Measurements from ENCODE around the gene DEFB132. TPM values are rescaled to one million over a fixed set of nuclear protein-coding genes. Genes with fewer than 3 reads are reported as not detected.

DEFB132 gene
- polyA plus RNA-seq, 4 donors, result 0.10 TPM; not detected in 3

GRCh38 chr20:259981-260380 is 2.5 kb downstream of the DEFB132 start:
- no peak for DNase-seq (ENCODE audit: low read depth in 4 of 4, low spot score in 2 of 4)

- no peak for DNase-seq (ENCODE audit: low read depth in 4 of 4, low spot score in 2 of 4)
Measured at GRCh38 chr20:263701-264100, 6.2 kb downstream of the DEFB132 start.

GRCh38 chr20:266596-267562 is 9.4 kb downstream of the DEFB132 start:
- peak in 3 of 4 donors; percentile 53 to 73 (median 72) for DNase-seq (ENCODE audit: low read depth in 4 of 4, low spot score in 2 of 4)

DNA sequence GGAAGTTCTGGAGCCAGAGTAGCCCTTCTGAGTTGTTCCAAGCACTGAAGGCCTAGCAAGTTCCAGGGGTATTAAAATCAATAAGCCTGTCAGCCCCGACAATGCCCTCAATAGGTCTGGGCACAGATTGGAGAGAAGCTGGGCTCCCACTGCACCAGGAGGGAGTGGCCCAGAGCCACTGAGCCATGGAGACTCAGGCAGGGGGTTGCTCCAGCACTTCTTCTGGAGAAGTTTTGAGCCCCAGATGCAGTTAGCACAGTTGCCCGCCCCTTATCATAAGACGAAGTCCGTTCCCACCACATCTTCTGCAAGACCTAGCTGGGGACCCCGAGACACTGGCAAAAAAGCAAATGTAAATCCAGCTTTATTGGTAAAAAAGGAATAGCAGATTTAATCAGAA is 13.0 kb downstream of the DEFB132 start:
- DNase-seq (ENCODE audit: low read depth in 4 of 4, low spot score in 2 of 4), result no peak

- DNase-seq (ENCODE audit: low read depth in 4 of 4, low spot score in 2 of 4), result no peak
Measured at GRCh38 chr20:271069-271468, 13.5 kb downstream of the DEFB132 start.

DNA sequence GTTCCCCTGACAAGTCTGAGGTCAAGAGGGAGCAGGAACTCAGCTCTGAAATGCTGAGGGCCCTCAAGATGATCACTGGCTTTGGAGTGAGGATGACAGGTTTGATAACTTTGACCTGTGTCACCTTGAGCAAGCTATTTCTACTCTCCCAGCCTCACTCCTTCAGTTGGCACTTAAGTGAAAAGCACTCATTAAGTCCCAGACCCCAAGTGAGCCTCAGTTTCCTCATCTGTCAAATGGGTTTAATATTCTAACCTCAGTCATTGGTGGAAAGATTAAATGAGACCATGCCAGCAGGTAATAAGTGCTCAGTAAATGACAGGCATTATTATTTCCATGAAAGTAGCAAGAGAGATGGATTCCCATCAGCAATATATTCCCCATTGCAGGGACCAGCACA is 14.0 kb downstream of the DEFB132 start:
- no peak for DNase-seq (ENCODE audit: low read depth in 4 of 4, low spot score in 2 of 4)

DNA sequence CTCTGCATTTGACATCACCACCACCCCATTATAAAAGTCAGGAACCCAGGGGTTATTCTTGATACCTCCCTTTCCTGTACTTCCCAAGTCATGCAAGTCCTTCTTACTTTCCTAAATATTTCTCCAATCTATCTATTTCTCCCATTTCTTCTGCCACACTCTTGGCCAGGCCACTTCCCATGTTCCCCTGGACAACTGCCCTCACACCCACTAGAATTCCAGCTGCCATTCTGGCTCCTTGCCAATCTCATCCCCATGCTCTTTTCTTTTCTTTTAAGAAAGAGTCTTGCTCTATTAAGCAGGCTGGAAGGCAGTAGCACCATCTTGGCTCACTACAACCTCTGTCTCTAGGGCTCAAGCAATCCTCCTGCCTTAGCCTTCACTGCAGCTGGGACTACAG is 15.2 kb downstream of the DEFB132 start:
- DNase-seq (ENCODE audit: low read depth in 4 of 4, low spot score in 2 of 4), result no peak

- DNase-seq (ENCODE audit: low read depth in 4 of 4, low spot score in 2 of 4), result no peak
Measured at GRCh38 chr20:273884-274283, 16.4 kb downstream of the DEFB132 start.

GRCh38 chr20:275791-276190 is 18.3 kb downstream of the DEFB132 start:
- no peak for DNase-seq (ENCODE audit: low read depth in 4 of 4, low spot score in 2 of 4)

DNA sequence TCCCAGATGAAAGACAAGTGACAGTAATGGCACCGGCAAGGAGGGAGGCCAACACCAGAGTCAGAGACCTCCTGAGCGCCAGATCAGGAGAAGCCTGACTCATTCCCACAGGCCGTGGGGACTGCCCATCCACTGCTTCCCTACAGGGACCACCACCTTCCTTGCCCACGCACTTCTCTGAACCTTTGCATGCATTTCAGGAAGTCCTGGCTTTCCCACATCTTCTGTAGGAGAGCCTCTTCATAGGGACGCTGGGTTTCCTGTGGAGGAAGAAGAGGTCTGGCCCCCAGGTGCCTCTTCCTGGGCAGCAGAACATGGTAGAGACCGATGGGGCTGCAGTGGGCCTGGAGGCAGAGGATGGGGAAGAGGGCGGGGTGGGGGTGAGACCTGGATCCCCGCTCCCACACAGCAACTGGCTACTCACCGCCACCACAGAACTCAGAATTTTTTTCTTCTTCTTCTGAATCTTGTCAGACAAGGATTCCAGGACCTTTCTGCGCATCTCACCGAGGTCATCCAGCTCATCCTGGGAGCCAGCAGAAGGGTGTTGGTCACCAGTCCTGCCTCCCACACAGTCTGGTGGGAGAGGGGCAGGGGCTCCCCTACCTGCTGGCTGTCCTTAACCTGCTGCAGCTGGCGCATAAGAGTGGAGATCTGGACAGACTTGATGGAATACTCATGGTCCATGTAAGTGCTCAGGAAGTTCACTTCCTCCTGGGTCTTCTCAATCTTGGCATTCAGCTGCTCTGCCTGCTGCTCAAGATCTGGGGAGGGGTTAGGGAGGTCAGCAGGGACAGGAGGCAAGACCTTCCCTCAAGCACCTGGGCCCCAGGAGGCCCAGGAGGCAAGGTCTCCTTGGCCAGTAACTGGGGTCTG is 19.3 kb downstream of the DEFB132 start:
- DNase-seq (ENCODE audit: low read depth in 4 of 4, low spot score in 2 of 4), result no peak

GRCh38 chr20:277496-277781 is 19.9 kb downstream of the DEFB132 start:
- no peak for DNase-seq (ENCODE audit: low read depth in 4 of 4, low spot score in 2 of 4)

DNA sequence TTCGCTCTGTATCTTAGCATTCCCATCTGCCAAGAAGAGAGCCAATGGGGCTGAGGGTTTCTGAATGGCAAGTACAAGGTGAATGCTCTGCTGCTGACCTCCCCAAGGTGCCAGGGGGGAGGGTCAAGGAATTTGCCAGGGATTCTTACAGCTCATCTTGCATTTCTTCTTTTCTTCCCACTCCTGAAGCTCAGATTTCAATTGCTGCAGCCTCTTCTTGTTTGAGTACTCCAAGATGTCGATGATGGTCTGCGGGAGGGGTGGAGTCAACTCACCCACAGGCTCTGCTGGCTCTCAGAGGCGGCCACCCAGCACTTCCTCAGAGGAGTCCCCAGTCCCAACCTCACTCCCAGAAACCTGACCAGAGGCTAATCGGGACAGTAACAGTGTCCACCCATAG is 20.7 kb downstream of the DEFB132 start:
- DNase-seq (ENCODE audit: low read depth in 4 of 4, low spot score in 2 of 4), result no peak

DNA sequence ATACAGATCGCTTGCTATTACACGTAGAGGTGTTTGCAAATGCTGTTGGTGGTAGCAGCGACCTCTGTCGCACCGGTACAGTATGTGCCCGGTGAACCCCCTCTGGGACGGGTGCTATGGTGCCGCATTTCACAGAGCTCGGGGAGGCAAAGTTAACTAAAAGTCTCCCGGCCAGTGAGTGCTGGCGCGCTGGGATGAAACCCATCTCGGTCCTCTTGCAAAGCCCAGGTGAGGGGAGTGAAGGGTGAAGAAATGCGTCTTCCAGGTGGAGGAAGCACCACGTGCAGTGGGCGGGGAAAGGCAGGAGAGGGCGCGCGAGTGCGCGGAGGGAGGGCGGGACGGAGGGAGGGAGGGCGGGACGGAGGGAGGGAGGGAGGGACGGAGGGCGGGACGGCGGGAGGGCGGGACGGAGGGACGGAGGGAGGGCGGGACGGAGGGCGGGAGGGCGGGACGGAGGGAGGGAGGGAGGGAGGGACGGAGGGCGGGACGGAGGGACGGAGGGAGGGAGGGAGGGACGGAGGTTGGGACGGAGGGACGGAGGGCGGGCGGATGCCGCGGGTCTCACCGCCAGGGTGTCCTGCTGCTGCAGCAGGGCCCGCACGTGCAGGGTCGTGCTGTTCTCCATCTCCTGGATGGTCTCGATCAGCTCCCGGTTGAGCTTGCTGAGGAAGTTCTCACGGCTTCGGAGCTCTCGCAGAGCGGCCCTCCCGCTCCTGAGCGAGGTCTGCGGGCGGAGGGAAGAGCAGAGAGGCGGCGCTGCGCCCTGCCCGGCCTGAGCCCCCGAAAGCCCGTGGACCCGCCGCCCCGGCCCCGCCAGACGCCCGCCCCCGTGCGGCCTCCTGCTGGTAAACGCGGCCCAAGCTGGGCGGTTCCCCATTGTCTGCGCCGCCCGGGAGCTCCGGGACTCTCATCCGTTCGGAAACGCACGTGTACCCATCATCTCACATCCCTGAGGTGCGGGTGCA is 21.4 kb downstream of the DEFB132 start:
- DNase-seq (ENCODE audit: low read depth in 4 of 4, low spot score in 2 of 4), result no peak

- DNase-seq (ENCODE audit: low read depth in 4 of 4, low spot score in 2 of 4), result no peak
Measured at GRCh38 chr20:284172-284571, 26.6 kb downstream of the DEFB132 start.

- DNase-seq (ENCODE audit: low read depth in 4 of 4, low spot score in 2 of 4), result no peak
Measured at GRCh38 chr20:286508-286907, 29.0 kb downstream of the DEFB132 start.

GRCh38 chr20:288956-289692 is 31.6 kb downstream of the DEFB132 start:
- no peak for DNase-seq (ENCODE audit: low read depth in 4 of 4, low spot score in 2 of 4)

DNA sequence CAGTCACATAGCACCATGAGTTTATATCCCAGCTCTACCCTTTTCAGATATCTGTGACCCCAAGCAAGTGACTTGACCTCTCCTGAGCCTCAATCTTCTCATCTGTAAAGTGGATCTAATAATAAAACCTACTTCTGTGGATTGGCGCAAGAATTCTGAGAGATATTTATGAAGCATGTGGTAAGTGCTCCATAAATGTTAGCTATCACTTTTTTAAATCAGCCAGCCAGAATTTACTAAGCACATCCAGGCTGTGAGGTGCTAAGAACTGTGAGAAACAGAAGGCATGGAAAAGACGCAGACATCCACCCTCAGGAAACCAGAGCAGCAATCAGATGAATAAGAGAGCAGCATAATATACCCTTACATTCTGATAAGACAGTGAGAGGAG is 32.2 kb downstream of the DEFB132 start:
- DNase-seq (ENCODE audit: low read depth in 4 of 4, low spot score in 2 of 4), result no peak

DNA sequence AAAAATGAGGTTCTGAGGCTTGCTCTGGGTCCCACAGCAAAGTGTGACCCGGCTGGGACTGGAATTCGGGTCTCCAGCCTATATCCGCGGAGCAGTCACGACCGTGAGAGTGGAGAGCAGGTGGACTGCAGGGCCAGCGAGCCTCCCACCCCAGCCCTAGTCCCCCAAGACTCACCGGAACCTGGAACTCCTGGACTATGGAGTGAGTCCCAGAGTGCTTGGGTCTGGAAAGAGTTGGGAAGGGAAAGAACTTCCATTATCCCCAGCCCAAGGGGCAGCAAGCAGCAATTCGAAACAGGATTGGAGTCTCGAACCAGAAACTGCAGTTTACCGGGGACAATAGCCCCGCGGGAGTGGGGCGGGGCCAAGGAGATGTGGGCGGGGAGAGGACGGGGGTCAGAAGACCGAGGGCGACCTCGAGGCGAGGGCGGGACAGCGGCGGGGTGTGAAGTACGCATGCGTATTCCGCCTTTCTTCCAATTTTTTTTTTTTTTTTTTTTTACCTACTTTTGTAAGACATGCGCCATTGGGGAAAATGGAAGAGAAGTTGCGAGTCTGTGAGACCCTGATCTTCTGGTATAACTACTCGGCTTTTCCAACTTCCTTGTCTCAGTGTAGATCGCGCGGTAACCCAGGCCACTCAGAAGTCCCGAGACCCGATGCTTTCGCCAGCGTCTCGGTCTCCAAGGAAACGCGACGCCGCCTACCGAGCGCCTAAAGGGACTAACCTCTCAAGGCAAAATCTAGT is 32.7 kb downstream of the DEFB132 start, which contains the start of gene C20orf96:
Gene C20orf96 (minus strand): TSS at position 667 of the 748 bp plus-strand sequence. CDS start 140 bp downstream, at position 527.
- peak in 3 of 4 donors; percentile 92 to 97 (median 92) for DNase-seq (ENCODE audit: low read depth in 4 of 4, low spot score in 2 of 4)

- DNase-seq (ENCODE audit: low read depth in 4 of 4, low spot score in 2 of 4), result no peak
Measured at GRCh38 chr20:294602-295001, 37.1 kb downstream of the DEFB132 start.

Data from left renal cortex interstitium (tissue), 4 donors.